Gastroesophageal sphincter (tissue), 3 donors: ENCODE results near the gene TMEM229B.

Experiments used
- CTCF ChIP-seq, 4 experiments: fragments of 200-600 bp in 2 of 4; fragments of 450-650 bp in 2 of 4; sonication (generic) in 1 of 4; IDR thresholded peaks; one replicate each; pipeline ENCODE4 v1.5.1; 2017 to 2019; ENCODE audit warnings: antibody characterized with exemption in 4 of 4, mild to moderate bottlenecking in 2 of 4, moderate library complexity in 2 of 4
- EP300 ChIP-seq: sonication (generic); formaldehyde crosslinking; IDR thresholded peaks from one replicate; pipeline ENCODE4 v1.6.1; 2017; ENCODE audit warnings: antibody characterized with exemption, mild to moderate bottlenecking
- POLR2A ChIP-seq, 2 donors: fragments of 450-650 bp; IDR thresholded peaks; one replicate each; pipeline ENCODE4 v1.6.1; 2017; ENCODE audit warnings: antibody characterized with exemption in 2 of 2, mild to moderate bottlenecking in 2 of 2, moderate library complexity in 1 of 2

DNA sequence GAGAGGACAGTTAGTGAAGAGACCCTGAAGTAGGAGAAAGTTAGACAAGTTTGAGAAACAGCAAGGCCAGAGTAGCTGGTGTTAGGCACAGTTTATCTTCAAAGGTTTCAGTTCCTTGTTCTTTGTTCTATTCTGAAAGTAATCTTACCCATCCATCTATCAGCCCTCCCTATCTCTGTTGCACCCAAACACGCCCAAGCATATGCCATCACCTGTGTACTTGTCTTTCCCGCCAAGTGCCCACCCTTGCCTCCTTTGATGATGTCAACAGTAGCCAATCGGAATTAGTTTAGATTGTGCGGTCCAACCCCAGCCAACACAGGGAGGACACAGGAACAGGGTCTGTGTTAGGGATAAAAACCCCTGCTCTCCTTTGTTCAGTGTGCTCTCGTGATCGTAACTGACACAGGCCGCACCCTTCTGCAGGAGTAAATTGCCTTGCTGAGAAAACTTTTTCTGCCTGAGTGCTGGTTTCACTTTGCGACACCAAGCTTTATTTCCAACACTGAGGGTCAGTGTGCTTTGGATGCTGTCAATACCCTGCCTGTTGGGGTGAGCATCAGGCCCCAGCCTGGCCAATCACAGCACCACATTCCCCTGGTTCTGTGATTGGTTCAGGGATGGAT is 4.7 kb upstream of the TMEM229B start:
- TF ChIP-seq CTCF (IDR thresholded peaks at IDR 0.05) (no peak), EP300 (no peak), POLR2A (IDR thresholded peaks at IDR 0.05) (no peak)
